A549 (cell line): ENCODE data around the gene CHRNA4. TPM values are rescaled to one million over a fixed set of nuclear protein-coding genes. Genes with fewer than 3 reads are reported as not detected.
"Not testable (repeated sequence)": the region's sequence is repeated elsewhere in the genome, so short reads cannot be mapped to it uniquely, and the experiment has no call there.

Source experiments
- ATAC-seq, 2 experiments: fragments of 200-7000 bp in 1 of 2; fragments of >200 bp in 1 of 2; cut with Nextera tagmentation in 1 of 2; cut with Tn5 transposase in 1 of 2; 3 replicates each; pipeline versions ENCODE4 v1.8.0 to v1.9.1; 2018 to 2020; ENCODE audit warnings: mild to moderate bottlenecking in 1 of 2, moderate library complexity in 1 of 2
- CTCF ChIA-PET: fragments of 300-600 bp; sonication (Branson Sonifier 250); formaldehyde crosslinking; extraction: SDS; loops from one replicate; lab custom pipeline; 2021; ENCODE audit warnings: antibody characterized with exemption, inconsistent platforms; lab: Yijun Ruan, JAX
- POLR2A ChIA-PET: fragments of 350-600 bp; formaldehyde crosslinking; extraction: SDS; loops from one replicate; lab custom pipeline; 2021; ENCODE audit warnings: antibody characterized with exemption, inconsistent platforms; lab: Yijun Ruan, JAX
- DNase-seq, 2 experiments: peaks; one replicate each; pipeline versions ENCODE4 v3.0.0 to v3.0.0-alpha.2; 2011 to 2016; ENCODE audit warnings: low read depth in 1 of 2, low spot score in 1 of 2
- FAIRE-seq: peaks from 2 replicates; lab custom pipeline; 2011; peaks lifted over from hg19 to GRCh38; lab: Jason Lieb, UNC
- H3K27ac ChIP-seq, 2 experiments: fragments of >200 bp; sonication (Bioruptor Twin); formaldehyde crosslinking; 3 replicates each; pipeline ENCODE4 v1.5.1; 2016 to 2017
- H3K4me1 ChIP-seq: fragments of >200 bp; sonication (Bioruptor Twin); formaldehyde crosslinking; 3 replicates; pipeline ENCODE4 v1.6.1; 2016
- H3K4me2 ChIP-seq: fragments of >200 bp; sonication (Bioruptor Twin); formaldehyde crosslinking; 3 replicates; pipeline ENCODE4 v1.6.1; 2016
- H3K4me3 ChIP-seq: fragments of >200 bp; sonication (Bioruptor Twin); formaldehyde crosslinking; 3 replicates; pipeline ENCODE4 v1.5.1; 2016
- H3K9me3 ChIP-seq: fragments of >200 bp; sonication (Bioruptor Twin); formaldehyde crosslinking; 3 replicates; pipeline ENCODE4 v1.6.1; 2016
- BHLHE40 ChIP-seq: IDR thresholded peaks from 2 replicates; pipeline ENCODE4 v1.6.1; 2012; ENCODE audit warnings: low read depth, low read length, inconsistent platforms
- CEBPB ChIP-seq, 2 experiments: fragments of >200 bp in 1 of 2; sonication (Bioruptor Twin) in 1 of 2; formaldehyde crosslinking in 1 of 2; IDR thresholded peaks; 2 replicates each; pipeline ENCODE4 v1.6.1; 2012 to 2016
- EP300 ChIP-seq, 2 experiments: fragments of >200 bp; sonication (Bioruptor Twin); formaldehyde crosslinking; IDR thresholded peaks; 2 replicates in 1 of 2; 3 replicates in 1 of 2; pipeline ENCODE4 v1.6.1; 2016 to 2017
- FOSL2 ChIP-seq, 2 experiments: fragments of 450-650 bp in 1 of 2; fragments of >200 bp in 1 of 2; sonication (Bioruptor Twin) in 1 of 2; formaldehyde crosslinking; IDR thresholded peaks; 2 replicates each; pipeline versions ENCODE4 v1.5.0 to v1.6.1; 2016 to 2020; ENCODE audit warnings: mild to moderate bottlenecking in 1 of 2, moderate library complexity in 1 of 2
- HOXA7 ChIP-seq: fragments of 250-450 bp; sonication (Bioruptor Pico); IDR thresholded peaks from 2 replicates; pipeline ENCODE4 v1.5.0; 2020; ENCODE audit warnings: mild to moderate bottlenecking, moderate library complexity
- MAFK ChIP-seq: fragments of 450-650 bp; IDR thresholded peaks from 2 replicates; pipeline ENCODE4 v1.6.1; 2014; ENCODE audit not compliant: partially characterized antibody
- MAZ ChIP-seq: fragments of 150-350 bp; IDR thresholded peaks from 2 replicates; pipeline ENCODE4 v1.6.1; 2014; ENCODE audit warnings: antibody characterized with exemption, low read depth, low read length, borderline replicate concordance
- MYC ChIP-seq: IDR thresholded peaks from 2 replicates; pipeline ENCODE4 v1.6.1; 2012; ENCODE audit warnings: mild to moderate bottlenecking, inconsistent platforms, low read length, improper control_type of control experiment, borderline replicate concordance
- NPAS2 ChIP-seq: fragments of 250-450 bp; sonication (Bioruptor Pico); IDR thresholded peaks from 2 replicates; pipeline ENCODE4 v1.8.0; 2022; ENCODE audit warnings: mild to moderate bottlenecking, moderate library complexity, borderline replicate concordance
- POLR2AphosphoS2 ChIP-seq: conservative IDR thresholded peaks from 2 replicates; pipeline ENCODE4 v1.6.1; 2012; ENCODE audit warnings: low read length, improper control_type of control experiment, inconsistent platforms
- RAD21 ChIP-seq, 2 experiments: fragments of >200 bp in 1 of 2; sonication (Bioruptor Twin) in 1 of 2; formaldehyde crosslinking in 1 of 2; IDR thresholded peaks in 1 of 2; conservative IDR thresholded peaks in 1 of 2; 2 replicates in 1 of 2; 3 replicates in 1 of 2; pipeline ENCODE4 v1.6.1; 2012 to 2018; ENCODE audit warnings: inconsistent platforms in 1 of 2
- RFX5 ChIP-seq: fragments of 450-650 bp; IDR thresholded peaks from 2 replicates; pipeline ENCODE4 v1.7.1; 2014; ENCODE audit warnings: antibody characterized with exemption, mild to moderate bottlenecking, moderate library complexity
- TP53 ChIP-seq: fragments of 250-450 bp; sonication (Bioruptor Pico); IDR thresholded peaks from 2 replicates; pipeline ENCODE4 v1.5.0; 2021; ENCODE audit warnings: mild to moderate bottlenecking, moderate library complexity
- USF2 ChIP-seq: fragments of 450-650 bp; IDR thresholded peaks from 2 replicates; pipeline ENCODE4 v1.6.1; 2014; ENCODE audit warnings: antibody characterized with exemption
- ZNF302 ChIP-seq: fragments of 250-450 bp; sonication (Bioruptor Pico); IDR thresholded peaks from 2 replicates; pipeline ENCODE4 v1.9.0; 2021; ENCODE audit warnings: inconsistent platforms, mild to moderate bottlenecking, moderate library complexity
- WGBS: methylation state at CpG from one replicate; pipeline ENCODE4 v1.1.6; 2017; ENCODE audit errors: missing lambda C conversion rate; 5-methylcytosine and 5-hydroxymethylcytosine counted together
- polyA plus RNA-seq, 4 experiments: library from polyadenylated mRNA; depleted of rRNA in 3 of 4; stranded (reverse); fragments of >200 nt; fragmentation: RNase III in 1 of 4; extraction: RNeasy Plus Mini Kit Qiagen cat#74134 plus additional on column Dnase treatment in 1 of 4; gene quantifications; 2 replicates in 3 of 4; 3 replicates in 1 of 4; pipeline ENCODE4 v1.2.3, GENCODE V29; 2011 to 2017
- TF ChIP-seq, protein P1 (sequence below): fragments of >200 bp; sonication (Bioruptor Twin); formaldehyde crosslinking; IDR thresholded peaks from 2 replicates; pipeline ENCODE4 v1.6.1; 2016
- TF ChIP-seq, protein P2 (sequence below): fragments of 250-450 bp; sonication (Bioruptor Pico); IDR thresholded peaks from 2 replicates; pipeline ENCODE4 v1.5.0; 2020; ENCODE audit warnings: low read depth, mild to moderate bottlenecking, moderate library complexity
- TF ChIP-seq, protein P3 (sequence below): IDR thresholded peaks from 2 replicates; pipeline ENCODE4 v1.6.1; 2012

Gene CHRNA4
- polyA plus RNA-seq, 2 of the 4 experiments (the other 2 are of a cell fraction): 0.03 to 0.23 TPM

DNA sequence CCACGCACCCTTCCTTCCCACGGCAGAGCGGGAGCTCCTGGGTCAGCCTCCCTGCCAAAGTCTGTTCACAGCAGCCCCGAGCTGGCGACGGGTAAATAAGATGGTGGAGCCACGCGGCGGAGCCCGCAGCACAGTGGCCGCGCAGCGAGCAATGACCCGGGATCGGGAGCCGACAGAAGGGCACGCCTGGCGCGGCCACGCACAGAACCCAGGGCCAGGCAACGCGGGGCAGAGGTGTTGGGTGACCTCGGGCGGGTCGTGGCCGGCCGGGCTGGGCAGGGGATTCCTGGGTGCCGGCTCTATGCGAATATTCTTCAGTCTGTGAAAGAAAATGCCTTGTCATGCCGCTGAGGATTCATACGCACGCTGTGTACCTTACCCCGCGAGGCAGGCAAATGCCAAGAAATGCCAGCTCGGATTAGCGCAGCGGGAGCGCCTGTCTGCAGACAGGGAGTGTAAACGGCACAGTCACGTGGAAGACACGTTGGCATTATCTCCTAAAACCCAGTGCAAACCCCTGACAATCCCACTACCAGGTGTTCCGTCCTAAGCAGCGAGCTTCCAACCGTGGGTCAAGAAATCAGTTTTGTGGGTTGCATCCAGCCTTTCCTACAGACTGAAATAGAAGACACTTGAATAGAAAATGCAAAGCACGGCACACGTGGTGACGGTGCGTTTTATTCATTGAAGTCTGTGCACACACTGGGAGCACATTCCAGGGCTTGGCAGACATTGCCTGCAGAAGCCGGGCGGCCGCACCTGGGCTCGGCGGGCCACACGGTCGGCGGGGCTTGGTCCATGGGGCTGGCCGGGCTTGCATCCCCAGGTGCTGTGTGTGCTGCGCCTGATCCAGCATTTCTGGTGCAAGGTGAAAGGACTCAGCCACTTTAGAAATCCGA lies 18.3 kb downstream of the CHRNA4 start:
- FAIRE-seq: no peak
- no peak overlapping the region for H3K4me2 ChIP-seq
- no peak overlapping the region for H3K27ac ChIP-seq
- H3K4me3 ChIP-seq: no peak overlapping the region
- POLR2A ChIA-PET: no interaction called here
- peaks cover 5% of the 10 kb centered on the region; the same call in 1 of the 3 replicates for H3K9me3 ChIP-seq
- no peaks in the 10 kb centered on the region for H3K4me1 ChIP-seq
- no peak for ATAC-seq
- CTCF ChIA-PET: interaction anchor here (1.0 to 1.4 kb wide), 4 partner anchors 16 to 119 kb away, joined by 3 to 4 read pairs (median 3); no protein-coding TSS in a partner anchor
- TF ChIP-seq MAFK (peak; percentile 29), TP53 (CRISPR knock-in tag) (no peak), HOXA7 (CRISPR knock-in tag) (no peak), POLR2AphosphoS2 (no peak)
- no peak for DNase-seq
- 66% methylated on average over 59 of the region's 59 CpGs for WGBS

DNA sequence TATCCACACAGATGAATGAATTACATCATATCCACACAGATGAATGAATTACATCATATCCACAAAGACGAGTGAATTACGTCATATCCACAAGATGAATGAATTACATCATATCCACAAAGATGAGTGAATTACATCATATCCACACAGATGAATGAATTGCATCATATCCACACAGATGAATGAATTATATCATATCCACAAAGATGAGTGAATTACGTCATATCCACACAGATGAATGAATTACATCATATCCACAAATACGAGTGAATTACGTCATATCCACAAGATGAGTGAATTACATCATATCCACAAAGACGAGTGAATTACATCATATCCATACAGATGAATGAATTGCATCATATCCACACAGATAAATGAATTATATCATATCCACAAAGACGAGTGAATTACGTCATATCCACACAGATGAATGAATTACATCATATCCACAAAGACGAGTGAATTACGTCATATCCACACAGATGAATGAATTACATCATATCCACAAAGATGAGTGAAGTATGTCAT lies 20.9 kb downstream of the CHRNA4 start:
- H3K4me1 ChIP-seq; ATAC-seq; H3K27ac ChIP-seq; FAIRE-seq; H3K4me2 ChIP-seq; H3K4me3 ChIP-seq; POLR2A ChIA-PET; DNase-seq; H3K9me3 ChIP-seq; CTCF ChIA-PET; TF ChIP-seq FOSL2 (IDR thresholded peaks at IDR 0.05): not testable (repeated sequence)
- 28% methylated on average over 10 of the region's 10 CpGs for WGBS
- peak; percentile 22; the same call in 1 of the 2 replicates for TF ChIP-seq FOSL2 (CRISPR knock-in tag; IDR thresholded peaks at IDR 0.05)
- peak in 1 of 2 experiments; percentile 37; a peak in 2 of 4 replicates for TF ChIP-seq CEBPB (IDR thresholded peaks at IDR 0.05)
- TF ChIP-seq, protein P1, sequence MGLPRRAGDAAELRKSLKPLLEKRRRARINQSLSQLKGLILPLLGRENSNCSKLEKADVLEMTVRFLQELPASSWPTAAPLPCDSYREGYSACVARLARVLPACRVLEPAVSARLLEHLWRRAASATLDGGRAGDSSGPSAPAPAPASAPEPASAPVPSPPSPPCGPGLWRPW: peak; percentile 42; the same call in 1 of the 2 replicates

GRCh38 chr20:63339154-63340094 lies 21.7 kb downstream of the CHRNA4 start:
- POLR2A ChIA-PET, H3K4me3 ChIP-seq, H3K4me2 ChIP-seq: not testable (repeated sequence)
- TF ChIP-seq, protein P1: peak; percentile 25; the same call in 1 of the 2 replicates
- peak in 1 of 2 experiments; percentile 68; a peak in 1 of 4 replicates for TF ChIP-seq CEBPB (IDR thresholded peaks at IDR 0.05)
- TF ChIP-seq, all 56 proteins: peak for 2; not testable (repeated sequence) for 54
- FAIRE-seq, DNase-seq, ATAC-seq, H3K27ac ChIP-seq, CTCF ChIA-PET, H3K4me1 ChIP-seq, H3K9me3 ChIP-seq: not testable (repeated sequence)
- WGBS: 20% methylated on average over 14 of the region's 14 CpGs

GRCh38 chr20:63337786-63338420 lies 23.2 kb downstream of the CHRNA4 start:
- DNase-seq (no peak), FAIRE-seq (no peak), ATAC-seq (no peak; a peak in 1 of 6 replicates)
- H3K27ac ChIP-seq: no peak overlapping the region
- no peaks in the 10 kb centered on the region for H3K4me1 ChIP-seq
- WGBS: 55% methylated on average over 12 of the region's 12 CpGs
- H3K4me2 ChIP-seq: no peak overlapping the region
- ChIA-PET POLR2A (no interaction called here), CTCF (interaction anchor here (1.0 to 1.1 kb wide), 4 partner anchors 27 to 114 kb away, joined by 3 to 4 read pairs (median 3); no protein-coding TSS in a partner anchor)
- H3K4me3 ChIP-seq: no peak overlapping the region
- H3K9me3 ChIP-seq: peaks cover 5% of the 10 kb centered on the region; the same call in 1 of the 3 replicates
- no peak for TF ChIP-seq EP300 (IDR thresholded peaks at IDR 0.05)
- TF ChIP-seq, protein P2, sequence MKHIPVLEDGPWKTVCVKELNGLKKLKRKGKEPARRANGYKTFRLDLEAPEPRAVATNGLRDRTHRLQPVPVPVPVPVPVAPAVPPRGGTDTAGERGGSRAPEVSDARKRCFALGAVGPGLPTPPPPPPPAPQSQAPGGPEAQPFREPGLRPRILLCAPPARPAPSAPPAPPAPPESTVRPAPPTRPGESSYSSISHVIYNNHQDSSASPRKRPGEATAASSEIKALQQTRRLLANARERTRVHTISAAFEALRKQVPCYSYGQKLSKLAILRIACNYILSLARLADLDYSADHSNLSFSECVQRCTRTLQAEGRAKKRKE (CRISPR knock-in tag): no peak
- no peak for TF ChIP-seq NPAS2
- TF ChIP-seq FOSL2 (IDR thresholded peaks at IDR 0.05): no peak
- no peak for TF ChIP-seq FOSL2 (CRISPR knock-in tag; IDR thresholded peaks at IDR 0.05)
- TF ChIP-seq TP53 (CRISPR knock-in tag): no peak
- no peak for TF ChIP-seq BHLHE40
- TF ChIP-seq HOXA7 (CRISPR knock-in tag): no peak
- no peak for TF ChIP-seq RAD21 (conservative IDR thresholded peaks at IDR 0.05 in 1 of 2, IDR thresholded peaks at IDR 0.05 in 1 of 2)
- TF ChIP-seq USF2: no peak
- TF ChIP-seq MYC: no peak
- no peak for TF ChIP-seq ZNF302 (CRISPR knock-in tag)
- TF ChIP-seq MAZ: no peak
- TF ChIP-seq, protein P3, sequence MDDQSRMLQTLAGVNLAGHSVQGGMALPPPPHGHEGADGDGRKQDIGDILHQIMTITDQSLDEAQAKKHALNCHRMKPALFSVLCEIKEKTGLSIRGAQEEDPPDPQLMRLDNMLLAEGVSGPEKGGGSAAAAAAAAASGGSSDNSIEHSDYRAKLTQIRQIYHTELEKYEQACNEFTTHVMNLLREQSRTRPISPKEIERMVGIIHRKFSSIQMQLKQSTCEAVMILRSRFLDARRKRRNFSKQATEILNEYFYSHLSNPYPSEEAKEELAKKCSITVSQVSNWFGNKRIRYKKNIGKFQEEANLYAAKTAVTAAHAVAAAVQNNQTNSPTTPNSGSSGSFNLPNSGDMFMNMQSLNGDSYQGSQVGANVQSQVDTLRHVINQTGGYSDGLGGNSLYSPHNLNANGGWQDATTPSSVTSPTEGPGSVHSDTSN: no peak
- no peak for TF ChIP-seq RFX5
